ENCODE data around the gene NTF3.

DNA sequence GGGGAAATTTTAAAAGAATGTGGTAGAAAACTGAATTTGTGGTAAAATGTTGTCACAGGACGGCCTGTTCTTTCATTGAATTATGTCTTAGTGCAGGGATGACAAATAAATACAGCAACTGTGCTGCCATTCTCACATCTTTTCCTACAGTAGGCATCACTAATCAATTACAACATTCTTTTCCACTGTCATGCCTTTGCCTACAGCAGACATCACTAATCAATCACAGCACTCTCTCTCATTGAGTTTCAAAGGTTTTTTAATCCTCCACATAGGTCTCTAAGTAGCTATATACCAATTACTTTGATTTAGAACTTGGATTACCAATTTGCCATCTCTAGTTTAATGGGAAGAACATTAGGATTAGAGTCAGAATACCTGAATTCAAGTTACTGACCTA lies 30.1 kb downstream of the NTF3 start:
- TF ChIP-seq, protein P1, sequence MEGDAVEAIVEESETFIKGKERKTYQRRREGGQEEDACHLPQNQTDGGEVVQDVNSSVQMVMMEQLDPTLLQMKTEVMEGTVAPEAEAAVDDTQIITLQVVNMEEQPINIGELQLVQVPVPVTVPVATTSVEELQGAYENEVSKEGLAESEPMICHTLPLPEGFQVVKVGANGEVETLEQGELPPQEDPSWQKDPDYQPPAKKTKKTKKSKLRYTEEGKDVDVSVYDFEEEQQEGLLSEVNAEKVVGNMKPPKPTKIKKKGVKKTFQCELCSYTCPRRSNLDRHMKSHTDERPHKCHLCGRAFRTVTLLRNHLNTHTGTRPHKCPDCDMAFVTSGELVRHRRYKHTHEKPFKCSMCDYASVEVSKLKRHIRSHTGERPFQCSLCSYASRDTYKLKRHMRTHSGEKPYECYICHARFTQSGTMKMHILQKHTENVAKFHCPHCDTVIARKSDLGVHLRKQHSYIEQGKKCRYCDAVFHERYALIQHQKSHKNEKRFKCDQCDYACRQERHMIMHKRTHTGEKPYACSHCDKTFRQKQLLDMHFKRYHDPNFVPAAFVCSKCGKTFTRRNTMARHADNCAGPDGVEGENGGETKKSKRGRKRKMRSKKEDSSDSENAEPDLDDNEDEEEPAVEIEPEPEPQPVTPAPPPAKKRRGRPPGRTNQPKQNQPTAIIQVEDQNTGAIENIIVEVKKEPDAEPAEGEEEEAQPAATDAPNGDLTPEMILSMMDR (IDR thresholded peaks at IDR 0.05; ENCODE audit: low read depth, low read length): no peak
- TF ChIP-seq POLR2A (IDR thresholded peaks at IDR 0.05; ENCODE audit: extremely low read depth, insufficient read length) (no peak), MYC (IDR thresholded peaks at IDR 0.05; ENCODE audit: low read depth, low read length) (no peak)
- TF ChIP-seq, protein P2, sequence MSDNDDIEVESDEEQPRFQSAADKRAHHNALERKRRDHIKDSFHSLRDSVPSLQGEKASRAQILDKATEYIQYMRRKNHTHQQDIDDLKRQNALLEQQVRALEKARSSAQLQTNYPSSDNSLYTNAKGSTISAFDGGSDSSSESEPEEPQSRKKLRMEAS (IDR thresholded peaks at IDR 0.05; ENCODE audit: low read depth, low read length): no peak

Measured in NB4 (cell line).